T-cell (primary cell): ENCODE measurements around the gene ZNF286A. TPM values are rescaled to one million over a fixed set of nuclear protein-coding genes. Genes with fewer than 3 reads are reported as not detected.
"Not testable (repeated sequence)": the region's sequence is repeated elsewhere in the genome, so short reads cannot be mapped to it uniquely, and the experiment has no call there.

Experiments
- ATAC-seq, 4 experiments: fragments of 200-7000 bp in 3 of 4; fragments of 150-1000 bp in 1 of 4; cut with Tn5 transposase; replicated peaks in 1 of 4; 1 replicate in 3 of 4; 2 replicates in 1 of 4; pipeline ENCODE4 v1.10.0; 2021; ENCODE audit warnings: moderate library complexity in 3 of 4, mild to moderate bottlenecking in 2 of 4, moderate number of reproducible peaks in 1 of 4
- CTCF ChIA-PET, 2 donors: fragments of 300-600 bp; sonication (Branson Sonifier 250); formaldehyde crosslinking; loops; one replicate each; lab custom pipeline; 2022; ENCODE audit warnings: antibody characterized with exemption in 2 of 2; lab: Charles Lee
- POLR2A ChIA-PET, 2 donors: fragments of 300-600 bp; sonication (Branson Sonifier 250); formaldehyde crosslinking; loops; one replicate each; lab custom pipeline; 2022; ENCODE audit warnings: antibody characterized with exemption in 2 of 2; lab: Charles Lee
- DNase-seq, 35 experiments: peaks; one replicate each; pipeline versions ENCODE4 v3.0.0 to v3.0.0-alpha.2; 2013 to 2023
- H3K27ac ChIP-seq: one replicate; pipeline ENCODE4 v1.5.1; 2013; ENCODE audit warnings: low read length
- H3K27me3 ChIP-seq, 2 experiments: replicated peaks in 1 of 2; 1 replicate in 1 of 2; 2 replicates in 1 of 2; pipeline versions ENCODE4 v1.6.1 to v1.7.0; 2013; ENCODE audit warnings: low read length in 1 of 2, mixed read lengths in 1 of 2; ENCODE audit not compliant: control insufficient read depth in 2 of 2, insufficient read depth in 2 of 2; ENCODE audit errors: extremely low read depth in 1 of 2
- H3K36me3 ChIP-seq, 2 donors: 1 replicate in 1 of 2; 2 replicates in 1 of 2; pipeline versions ENCODE4 v1.6.1 to v1.7.0; 2013; ENCODE audit warnings: low read length in 1 of 2; ENCODE audit not compliant: control insufficient read depth in 2 of 2, insufficient read depth in 1 of 2; ENCODE audit errors: extremely low read depth in 1 of 2
- H3K4me1 ChIP-seq, 2 experiments: 1 replicate in 1 of 2; 2 replicates in 1 of 2; pipeline versions ENCODE4 v1.6.1 to v1.7.0; 2013; ENCODE audit warnings: low read length in 2 of 2, mixed read lengths in 1 of 2; ENCODE audit not compliant: insufficient read depth in 2 of 2, control insufficient read depth in 1 of 2; ENCODE audit errors: extremely low read depth in 1 of 2
- H3K4me3 ChIP-seq, 2 donors: 1 replicate in 1 of 2; 2 replicates in 1 of 2; pipeline versions ENCODE4 v1.5.1 to v1.7.0; 2013; ENCODE audit warnings: mild to moderate bottlenecking in 2 of 2, low read length in 1 of 2, moderate library complexity in 1 of 2; ENCODE audit not compliant: control insufficient read depth in 1 of 2; ENCODE audit errors: extremely low read depth in 1 of 2
- H3K9me3 ChIP-seq: 2 replicates; pipeline ENCODE4 v1.7.0; 2013
- H3K27ac Mint-ChIP-seq, 2 donors: one replicate each; pipeline ENCODE4 v1.8.0; 2020 to 2021; ENCODE audit warnings: mild to moderate bottlenecking in 2 of 2, mixed read lengths in 2 of 2
- H3K27me3 Mint-ChIP-seq, 2 donors: one replicate each; pipeline ENCODE4 v1.8.0; 2021 to 2022; ENCODE audit warnings: mixed read lengths in 2 of 2
- H3K36me3 Mint-ChIP-seq: one replicate; pipeline ENCODE4 v1.8.0; 2021; ENCODE audit warnings: mixed read lengths
- H3K4me1 Mint-ChIP-seq, 3 donors: one replicate each; pipeline ENCODE4 v1.8.0; 2020 to 2022; ENCODE audit warnings: mixed read lengths in 3 of 3, mild to moderate bottlenecking in 1 of 3
- H3K4me3 Mint-ChIP-seq, 3 donors: one replicate each; pipeline ENCODE4 v1.8.0; 2020 to 2022; ENCODE audit warnings: mild to moderate bottlenecking in 3 of 3, mixed read lengths in 3 of 3, moderate library complexity in 3 of 3
- H3K9me3 Mint-ChIP-seq, 3 donors: one replicate each; pipeline ENCODE4 v1.8.0; 2020 to 2022; ENCODE audit warnings: mixed read lengths in 3 of 3
- WGBS: methylation state at CpG from one replicate; pipeline ENCODE4 v1.1.5; 2013; ENCODE audit warnings: missing lambda C conversion rate; ENCODE audit not compliant: insufficient coverage; 5-methylcytosine and 5-hydroxymethylcytosine counted together
- total RNA-seq, 35 experiments: library from RNA in 6 of 35; stranded (reverse) in 6 of 35; fragments of 120-200 nt in 1 of 35; gene quantifications; one replicate each; pipeline versions ENCODE4 v1.2.1 to v1.2.4 and lab custom pipeline; 2013 to 2026

Gene ZNF286A
- total RNA-seq, 5 donors from 2014 or later (not counting 1 experiment from before 2014, with no cell fraction given): 15.9 to 44.3 (median 26.0) TPM

DNA sequence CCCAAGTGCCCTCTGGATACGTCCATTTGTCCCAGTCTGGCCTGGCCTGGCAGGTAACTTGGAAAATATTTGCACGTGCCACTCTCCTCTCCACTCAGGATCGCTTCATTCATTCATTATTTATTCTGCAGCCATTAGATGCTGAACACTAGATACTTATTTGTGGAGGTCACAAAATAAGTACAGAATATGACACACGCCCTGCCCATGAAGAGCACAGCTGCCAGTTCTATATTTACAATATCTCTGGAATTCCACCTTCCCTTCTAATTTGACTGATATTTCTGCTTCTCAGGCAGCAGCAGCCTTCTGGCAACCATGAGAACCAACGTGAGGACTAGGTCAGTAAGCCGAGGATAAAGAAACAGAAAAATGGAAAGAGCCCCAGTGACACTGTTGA lies 36.4 kb upstream of the ZNF286A start:
- Histone ChIP-seq H3K36me3 (no peaks in the 10 kb centered on the region), H3K4me1 (no peaks in the 10 kb centered on the region), H3K4me3 (no peak overlapping the region), H3K27me3 (no peaks in the 10 kb centered on the region), H3K27ac (no peak overlapping the region), H3K9me3 (no peaks in the 10 kb centered on the region)
- peaks cover 37% of the 10 kb centered on the region for H3K36me3 Mint-ChIP-seq
- H3K4me1 Mint-ChIP-seq: no peaks in the 10 kb centered on the region
- WGBS: 97% methylated on average over 4 of the region's 6 CpGs
- DNase-seq (no peak), ATAC-seq (no peak)
- no peak overlapping the region for H3K4me3 Mint-ChIP-seq
- H3K27ac Mint-ChIP-seq: no peak overlapping the region
- POLR2A ChIA-PET: no interaction called here
- no peaks in the 10 kb centered on the region for H3K9me3 Mint-ChIP-seq
- CTCF ChIA-PET: no interaction called here
- no peaks in the 10 kb centered on the region for H3K27me3 Mint-ChIP-seq

DNA sequence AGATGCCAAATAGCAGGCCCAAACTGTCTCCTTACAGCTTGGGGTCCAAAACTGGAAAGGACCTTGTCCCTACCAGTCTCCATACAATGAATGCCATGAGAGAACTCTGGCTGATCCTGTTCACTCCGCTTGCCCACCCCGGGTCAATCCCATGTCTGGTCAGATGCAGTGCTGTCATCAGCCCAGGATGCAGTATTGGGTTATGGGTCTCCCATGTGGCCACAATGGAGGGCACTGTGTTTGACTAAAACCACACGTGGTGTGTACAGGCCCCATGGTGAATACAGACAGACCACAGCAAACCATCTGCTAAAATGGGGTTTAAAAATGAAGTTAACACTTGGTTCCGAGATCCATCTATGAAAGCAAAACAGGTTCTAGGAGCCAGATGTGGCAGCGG lies 35.9 kb upstream of the ZNF286A start:
- ATAC-seq (no peak), DNase-seq (no peak)
- H3K27ac ChIP-seq: no peak overlapping the region
- CTCF ChIA-PET: no interaction called here
- no peak overlapping the region for H3K4me3 Mint-ChIP-seq
- H3K36me3 ChIP-seq: no peaks in the 10 kb centered on the region
- H3K4me1 ChIP-seq: no peaks in the 10 kb centered on the region
- no peak overlapping the region for H3K4me3 ChIP-seq
- POLR2A ChIA-PET: no interaction called here
- peaks cover 36% of the 10 kb centered on the region for H3K36me3 Mint-ChIP-seq
- no peak overlapping the region for H3K27ac Mint-ChIP-seq
- H3K4me1 Mint-ChIP-seq: no peaks in the 10 kb centered on the region
- WGBS: 95% methylated on average over 4 of the region's 5 CpGs
- H3K9me3 Mint-ChIP-seq: no peaks in the 10 kb centered on the region
- H3K9me3 ChIP-seq: no peaks in the 10 kb centered on the region
- no peaks in the 10 kb centered on the region for H3K27me3 ChIP-seq
- H3K27me3 Mint-ChIP-seq: no peaks in the 10 kb centered on the region

DNA sequence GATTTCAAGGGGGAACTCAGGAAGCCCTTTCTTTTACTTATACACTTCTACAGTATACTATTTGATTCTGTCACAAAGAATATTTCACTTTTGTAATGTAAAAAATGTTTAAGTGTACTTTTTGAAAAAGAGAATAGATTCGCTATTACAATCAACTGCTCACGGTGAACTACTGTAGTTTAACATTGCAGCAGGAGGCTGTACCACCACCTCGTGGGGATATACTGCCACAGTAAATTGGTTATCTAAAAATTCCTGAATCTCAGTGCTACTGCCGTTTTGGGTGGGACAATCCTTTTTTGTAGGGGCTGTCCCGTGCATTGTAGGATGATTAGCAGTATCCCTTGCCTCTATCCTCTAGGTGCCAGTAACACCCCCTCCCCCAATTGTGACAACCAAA lies 30.0 kb upstream of the ZNF286A start:
- DNase-seq, POLR2A ChIA-PET, H3K4me3 ChIP-seq, H3K27me3 Mint-ChIP-seq, H3K4me1 Mint-ChIP-seq, H3K27me3 ChIP-seq, H3K27ac ChIP-seq, H3K9me3 ChIP-seq, H3K9me3 Mint-ChIP-seq, ATAC-seq, H3K36me3 ChIP-seq, H3K4me3 Mint-ChIP-seq, H3K27ac Mint-ChIP-seq, H3K4me1 ChIP-seq, CTCF ChIA-PET: not testable (repeated sequence)
- WGBS: 60% methylated on average over 1 of the region's 5 CpGs
- H3K36me3 Mint-ChIP-seq: peaks cover 35% of the 10 kb centered on the region

DNA sequence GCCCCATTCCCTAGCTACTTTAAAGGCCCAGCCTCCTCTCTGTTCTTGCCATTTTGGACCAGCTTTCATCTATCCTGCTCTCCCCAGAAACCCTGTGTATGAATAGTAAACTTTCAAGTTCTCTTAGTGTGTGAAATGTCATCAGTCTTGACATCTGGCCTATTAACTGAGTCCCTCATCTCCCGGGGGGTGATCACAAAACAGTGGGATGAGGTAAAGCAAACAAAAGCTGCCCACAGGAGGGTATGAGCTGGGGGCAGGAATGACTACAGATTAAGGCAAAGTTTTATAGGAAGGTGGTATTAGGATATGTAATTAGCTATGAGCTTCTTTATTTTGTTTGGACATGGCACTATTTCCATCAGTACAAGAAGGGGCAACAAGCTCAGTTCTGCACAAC lies 24.9 kb upstream of the ZNF286A start:
- H3K4me3 Mint-ChIP-seq, CTCF ChIA-PET, H3K9me3 ChIP-seq, H3K27me3 ChIP-seq, H3K27ac ChIP-seq, H3K27ac Mint-ChIP-seq, H3K27me3 Mint-ChIP-seq, H3K9me3 Mint-ChIP-seq, H3K36me3 ChIP-seq, H3K4me1 ChIP-seq, H3K4me3 ChIP-seq, POLR2A ChIA-PET, DNase-seq, H3K4me1 Mint-ChIP-seq, ATAC-seq: not testable (repeated sequence)
- no CpG with 5 or more reads among the region's 1 CpG for WGBS
- peaks cover 39% of the 10 kb centered on the region for H3K36me3 Mint-ChIP-seq

DNA sequence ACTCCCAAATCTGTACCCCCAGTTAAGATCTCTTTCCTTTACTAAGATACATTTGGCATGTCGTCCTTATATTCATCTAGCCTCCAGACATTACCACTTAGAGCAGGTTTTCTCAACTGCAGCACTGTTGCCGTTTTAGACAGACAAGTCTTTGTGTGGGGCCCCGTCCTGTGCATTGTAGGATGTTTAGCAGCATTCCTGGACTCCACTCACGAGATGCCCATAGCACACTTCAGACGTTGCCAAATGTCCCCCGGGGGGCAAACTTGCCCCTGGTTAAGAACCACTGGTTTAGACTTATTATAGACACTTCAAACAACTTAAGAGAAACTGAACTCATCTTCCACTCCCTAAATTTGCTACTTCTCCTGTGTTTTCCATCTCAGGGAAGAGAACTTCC lies 23.6 kb upstream of the ZNF286A start:
- H3K4me1 Mint-ChIP-seq, CTCF ChIA-PET, H3K4me3 ChIP-seq, H3K9me3 ChIP-seq, H3K4me3 Mint-ChIP-seq, H3K27ac Mint-ChIP-seq, H3K27me3 Mint-ChIP-seq, H3K4me1 ChIP-seq, H3K27ac ChIP-seq, ATAC-seq, DNase-seq, H3K9me3 Mint-ChIP-seq, POLR2A ChIA-PET, H3K27me3 ChIP-seq, H3K36me3 ChIP-seq: not testable (repeated sequence)
- WGBS: no CpG with 5 or more reads among the region's 6 CpGs
- peaks cover 36% of the 10 kb centered on the region for H3K36me3 Mint-ChIP-seq

DNA sequence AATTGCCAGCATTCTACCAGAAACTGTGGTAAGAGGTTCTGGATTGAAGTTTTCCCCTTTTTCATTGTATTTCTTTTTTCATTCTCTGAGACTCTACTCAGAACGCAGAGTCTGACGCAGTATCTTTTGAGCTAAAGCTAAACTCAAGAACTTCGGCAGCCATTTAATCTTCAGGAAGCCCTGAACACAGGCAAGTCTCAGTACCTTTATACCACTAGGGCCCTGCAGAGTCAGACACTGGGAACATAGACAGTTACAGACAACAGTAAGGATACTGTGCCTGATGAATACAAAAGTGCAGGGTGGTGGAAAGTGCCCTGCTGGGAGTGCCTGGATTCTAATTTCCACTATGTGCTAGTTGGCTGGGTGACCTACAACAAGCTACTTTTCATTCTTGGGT lies 16.4 kb upstream of the ZNF286A start:
- H3K36me3 Mint-ChIP-seq, H3K27ac ChIP-seq, H3K4me3 ChIP-seq, H3K27me3 Mint-ChIP-seq, CTCF ChIA-PET, POLR2A ChIA-PET, H3K36me3 ChIP-seq, H3K9me3 Mint-ChIP-seq, H3K27me3 ChIP-seq, H3K9me3 ChIP-seq: not testable (repeated sequence)
- ATAC-seq (peak in 1 of 4 experiments; percentile 30), DNase-seq (peak in 1 of 35 experiments; percentile 7)
- peaks cover 0 to 13% of the 10 kb centered on the region in 2 experiments for H3K4me1 ChIP-seq
- H3K4me1 Mint-ChIP-seq: peaks cover 16 to 19% (median 16%) of the 10 kb centered on the region in 3 donors
- peak overlapping the region; percentile 93 to 95 (median 93) for H3K4me3 Mint-ChIP-seq
- peak overlapping the region; percentile 81 to 87 for H3K27ac Mint-ChIP-seq
- WGBS: no CpG with 5 or more reads among the region's 3 CpGs

DNA sequence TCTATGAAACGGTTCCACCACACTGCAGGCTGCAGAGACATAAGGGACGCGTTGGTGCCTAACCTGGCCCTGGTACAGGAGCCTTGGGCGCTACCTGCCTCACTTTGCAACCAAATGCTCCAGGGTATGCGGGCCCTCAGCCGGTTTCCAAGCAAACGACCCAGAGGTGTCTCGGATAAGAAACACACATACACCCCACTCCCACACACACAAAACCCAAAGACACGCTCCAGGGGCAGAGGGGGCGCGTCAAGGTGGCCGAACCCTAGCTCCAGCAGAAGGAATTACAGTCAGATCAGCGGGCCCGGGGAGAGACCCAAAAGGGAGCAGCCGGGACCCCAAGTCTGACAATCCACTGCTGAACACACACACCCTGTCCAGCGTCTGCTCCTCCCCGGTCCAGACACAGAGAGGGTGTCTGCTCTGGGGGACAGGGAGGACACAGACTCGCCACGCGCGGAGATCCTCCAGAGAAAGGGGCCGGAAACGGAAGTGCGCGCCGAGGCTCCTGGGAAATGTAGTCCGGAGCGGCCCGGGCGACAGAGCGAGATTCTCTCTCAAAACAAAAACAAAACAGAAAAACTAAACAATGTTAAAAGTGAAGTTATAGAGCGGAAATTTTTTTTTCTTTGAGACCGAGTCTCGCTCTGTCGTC lies 15.6 kb upstream of the ZNF286A start, which contains the start of gene TRIM16:
TSS of gene TRIM16 (minus strand) at position 488 of the 655 bp plus-strand sequence. CDS start 32,702 bp downstream, outside the sequence.
- H3K4me3 ChIP-seq: peak within 1 kb of the TSS; percentile 65
- peak within 1 kb of the TSS; percentile 52 for H3K27ac ChIP-seq
- H3K9me3 ChIP-seq, H3K9me3 Mint-ChIP-seq, POLR2A ChIA-PET, H3K36me3 ChIP-seq, H3K27me3 Mint-ChIP-seq, H3K27me3 ChIP-seq, CTCF ChIA-PET, H3K36me3 Mint-ChIP-seq: not testable (repeated sequence)
- peak within 1 kb of the TSS; percentile 88 to 90 for H3K27ac Mint-ChIP-seq
- H3K4me3 Mint-ChIP-seq: peak within 1 kb of the TSS; percentile 93 to 95 (median 93)
- 0% methylated on average over 7 of the region's 35 CpGs for WGBS
- H3K4me1 Mint-ChIP-seq: peaks cover 16 to 19% (median 16%) of the 10 kb centered on the region in 3 donors
- peaks cover 0 to 13% of the 10 kb centered on the region in 2 experiments for H3K4me1 ChIP-seq
- DNase-seq (peak; percentile 59 to 87 (median 78)), ATAC-seq (peak; percentile 88 to 97 (median 94))
